OCI-LY1 (cell line): ENCODE data around the gene DCUN1D4.

Experiments
- H2AFZ ChIP-seq: fragments of 200-600 bp; sonication (generic), shearing (Covaris generic); 2 replicates; pipeline ENCODE4 v1.6.0; 2014; ENCODE audit warnings: antibody characterized with exemption, mild to moderate bottlenecking, low read length
- H3F3A ChIP-seq: fragments of 200-600 bp; sonication (generic), shearing (Covaris generic); 2 replicates; pipeline ENCODE4 v1.6.0; 2014; ENCODE audit warnings: mild to moderate bottlenecking, antibody characterized with exemption, low read length, moderate library complexity; ENCODE audit not compliant: insufficient read depth
- H3K27ac ChIP-seq: fragments of 200-600 bp; sonication (generic); 2 replicates; pipeline ENCODE4 v1.5.1; 2014; ENCODE audit warnings: low read length, mixed run types, mild to moderate bottlenecking, low read depth; ENCODE audit not compliant: poor library complexity, severe bottlenecking
- H3K27me3 ChIP-seq: fragments of 200-600 bp; sonication (generic); 2 replicates; pipeline ENCODE4 v1.6.0; 2014; ENCODE audit warnings: antibody characterized with exemption, mild to moderate bottlenecking, low read length, moderate library complexity; ENCODE audit not compliant: insufficient read depth
- H3K36me3 ChIP-seq: fragments of 200-600 bp; sonication (generic); 2 replicates; pipeline ENCODE4 v1.6.1; 2014; ENCODE audit warnings: mild to moderate bottlenecking, antibody characterized with exemption, low read length, moderate library complexity, mixed read lengths; ENCODE audit not compliant: insufficient read depth
- H3K4me1 ChIP-seq: fragments of 200-600 bp; sonication (generic); 2 replicates; pipeline ENCODE4 v1.5.1; 2014; ENCODE audit warnings: mild to moderate bottlenecking, low read length, moderate library complexity; ENCODE audit not compliant: insufficient read depth, severe bottlenecking
- H3K4me2 ChIP-seq: fragments of 200-600 bp; sonication (generic), shearing (Covaris generic); 2 replicates; pipeline ENCODE4 v1.6.1; 2014; ENCODE audit warnings: low read length
- H3K4me3 ChIP-seq: fragments of 200-600 bp; sonication (generic); 2 replicates; pipeline ENCODE4 v1.5.1; 2014; ENCODE audit warnings: low read length, low read depth, mild to moderate bottlenecking, mixed read lengths; ENCODE audit not compliant: poor library complexity, severe bottlenecking
- H3K79me2 ChIP-seq: fragments of 200-600 bp; shearing (Covaris generic); 2 replicates; pipeline ENCODE4 v1.6.1; 2016; ENCODE audit warnings: mixed run types, low read length, mixed read lengths; ENCODE audit not compliant: insufficient read depth
- H3K9ac ChIP-seq: fragments of 200-600 bp; sonication (generic), shearing (Covaris generic); 2 replicates; pipeline ENCODE4 v1.6.1; 2014; ENCODE audit warnings: mild to moderate bottlenecking, low read length, mixed read lengths
- H3K9me2 ChIP-seq: fragments of 200-600 bp; sonication (generic), shearing (Covaris generic); 2 replicates; pipeline ENCODE4 v1.6.1; 2014; ENCODE audit warnings: low read depth, mild to moderate bottlenecking, low read length, mixed read lengths
- H3K9me3 ChIP-seq: fragments of 200-600 bp; shearing (Covaris generic); 2 replicates; pipeline ENCODE4 v1.6.1; 2014; ENCODE audit warnings: low read length, mixed read lengths
- H4K20me1 ChIP-seq: fragments of 200-600 bp; sonication (generic), shearing (Covaris generic); 2 replicates; pipeline ENCODE4 v1.6.0; 2016; ENCODE audit warnings: mild to moderate bottlenecking, low read length; ENCODE audit not compliant: insufficient read depth
- EZH2 ChIP-seq: fragments of 200-600 bp; sonication (generic), shearing (Covaris generic); IDR thresholded peaks from 2 replicates; pipeline ENCODE4 v1.8.0; 2017; ENCODE audit warnings: borderline replicate concordance, mixed run types, mild to moderate bottlenecking, antibody characterized with exemption, low read length, moderate library complexity, mixed read lengths
- TF ChIP-seq, protein P1 (sequence below): fragments of 200-600 bp; sonication (generic), shearing (Covaris generic); IDR thresholded peaks from 2 replicates; pipeline ENCODE4 v1.5.1; 2017; ENCODE audit warnings: mild to moderate bottlenecking, antibody characterized with exemption, low read length, moderate library complexity, mixed read lengths

The DCUN1D4 gene

DNA sequence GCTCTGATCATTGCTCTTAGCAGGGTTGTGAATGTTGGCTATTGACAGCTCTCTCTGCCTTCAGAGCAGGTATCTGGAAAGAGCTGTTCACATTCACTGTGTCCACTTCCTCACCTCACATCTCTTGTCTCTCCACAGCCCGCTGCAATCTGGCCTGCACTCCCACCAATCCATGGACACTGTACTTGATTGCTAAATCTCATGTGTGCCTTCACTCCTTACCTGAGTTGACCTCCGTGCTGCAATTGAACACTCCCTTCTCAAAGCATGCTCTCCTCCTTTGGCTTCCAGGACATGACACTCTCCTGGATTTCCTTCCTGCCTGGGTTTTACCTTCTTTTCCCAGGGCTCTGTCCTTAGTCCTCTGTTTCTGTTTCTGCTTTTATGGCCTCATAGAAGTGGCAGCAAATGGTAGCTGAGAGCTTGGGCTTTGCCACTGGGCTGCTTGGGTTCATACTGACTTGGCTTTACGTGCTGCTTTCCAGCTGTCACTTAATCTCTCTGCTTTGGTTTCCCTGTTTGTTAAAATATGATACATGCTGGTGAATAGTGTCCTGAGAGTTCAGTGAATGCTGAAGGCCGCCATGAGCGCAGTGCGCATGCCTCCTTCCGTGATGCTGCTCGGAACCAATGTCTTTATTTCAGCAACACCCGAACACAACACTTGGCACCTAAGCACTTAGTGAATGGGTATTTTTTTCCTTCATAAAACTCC is 29.5 kb downstream of the DCUN1D4 start:
- Histone ChIP-seq H3K36me3 (peaks cover 71% of the 10 kb centered on the region), H3K79me2 (no peaks in the 10 kb centered on the region), H3K9me3 (no peaks in the 10 kb centered on the region), H3K4me2 (no peak overlapping the region), H3K27ac (no peak overlapping the region), H2AFZ (no peak overlapping the region), H3K4me3 (no peak overlapping the region), H3K9me2 (no peaks in the 10 kb centered on the region), H3K4me1 (no peaks in the 10 kb centered on the region), H3F3A (no peaks in the 10 kb centered on the region), H4K20me1 (no peaks in the 10 kb centered on the region), H3K9ac (no peak overlapping the region), H3K27me3 (no peaks in the 10 kb centered on the region)
- TF ChIP-seq EZH2: no peak
- TF ChIP-seq, protein P1, sequence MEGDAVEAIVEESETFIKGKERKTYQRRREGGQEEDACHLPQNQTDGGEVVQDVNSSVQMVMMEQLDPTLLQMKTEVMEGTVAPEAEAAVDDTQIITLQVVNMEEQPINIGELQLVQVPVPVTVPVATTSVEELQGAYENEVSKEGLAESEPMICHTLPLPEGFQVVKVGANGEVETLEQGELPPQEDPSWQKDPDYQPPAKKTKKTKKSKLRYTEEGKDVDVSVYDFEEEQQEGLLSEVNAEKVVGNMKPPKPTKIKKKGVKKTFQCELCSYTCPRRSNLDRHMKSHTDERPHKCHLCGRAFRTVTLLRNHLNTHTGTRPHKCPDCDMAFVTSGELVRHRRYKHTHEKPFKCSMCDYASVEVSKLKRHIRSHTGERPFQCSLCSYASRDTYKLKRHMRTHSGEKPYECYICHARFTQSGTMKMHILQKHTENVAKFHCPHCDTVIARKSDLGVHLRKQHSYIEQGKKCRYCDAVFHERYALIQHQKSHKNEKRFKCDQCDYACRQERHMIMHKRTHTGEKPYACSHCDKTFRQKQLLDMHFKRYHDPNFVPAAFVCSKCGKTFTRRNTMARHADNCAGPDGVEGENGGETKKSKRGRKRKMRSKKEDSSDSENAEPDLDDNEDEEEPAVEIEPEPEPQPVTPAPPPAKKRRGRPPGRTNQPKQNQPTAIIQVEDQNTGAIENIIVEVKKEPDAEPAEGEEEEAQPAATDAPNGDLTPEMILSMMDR: no peak

DNA sequence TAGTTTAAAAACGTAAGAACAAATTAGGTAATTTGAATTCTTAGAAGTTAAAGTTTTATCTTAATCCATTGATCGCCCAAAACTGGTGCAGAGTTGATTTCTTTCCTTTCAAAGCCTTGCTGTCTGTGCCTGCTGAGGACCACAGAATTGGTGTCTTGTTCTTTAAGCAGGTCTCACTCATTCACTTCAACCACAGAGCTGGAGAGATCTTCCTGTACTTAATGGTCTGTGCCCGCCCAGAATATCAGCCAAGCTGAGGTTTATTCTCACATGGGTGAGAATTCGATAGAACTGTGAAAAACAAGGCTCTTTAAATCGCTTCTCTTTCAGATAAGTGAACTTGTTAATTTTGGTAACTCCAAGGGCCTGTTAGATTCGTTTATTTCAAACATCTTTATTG is 31.6 kb downstream of the DCUN1D4 start:
- no peaks in the 10 kb centered on the region for H3F3A ChIP-seq
- H3K9me3 ChIP-seq: no peaks in the 10 kb centered on the region
- no peaks in the 10 kb centered on the region for H4K20me1 ChIP-seq
- H3K9me2 ChIP-seq: no peaks in the 10 kb centered on the region
- H3K9ac ChIP-seq: no peak overlapping the region
- H3K27ac ChIP-seq: no peak overlapping the region
- H3K4me2 ChIP-seq: no peak overlapping the region
- H3K36me3 ChIP-seq: peaks cover 71% of the 10 kb centered on the region
- H3K27me3 ChIP-seq: no peaks in the 10 kb centered on the region
- no peak overlapping the region for H2AFZ ChIP-seq
- H3K4me3 ChIP-seq: no peak overlapping the region
- no peaks in the 10 kb centered on the region for H3K79me2 ChIP-seq
- TF ChIP-seq EZH2: no peak
- TF ChIP-seq, protein P1: no peak
- H3K4me1 ChIP-seq: no peaks in the 10 kb centered on the region

DNA sequence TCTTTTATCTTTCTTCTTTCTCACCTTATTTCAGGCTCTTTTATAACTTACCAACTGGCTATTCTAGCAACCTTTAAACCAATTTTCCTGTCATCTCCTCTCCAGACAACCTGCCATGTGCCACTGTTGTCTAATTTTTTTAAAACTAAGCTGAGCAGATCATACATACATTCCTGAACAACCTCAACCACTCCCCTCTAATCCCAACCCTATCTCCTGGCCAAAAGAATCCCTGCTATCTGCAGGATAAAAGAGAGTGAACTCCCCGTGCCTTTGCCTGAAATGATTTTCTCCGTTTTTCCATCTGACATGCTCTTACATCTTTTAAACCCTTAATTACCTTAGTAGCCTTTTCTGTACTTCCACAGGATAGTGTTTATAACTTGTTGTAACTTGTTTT is 35.5 kb downstream of the DCUN1D4 start:
- Histone ChIP-seq H3K4me3 (no peak overlapping the region), H2AFZ (no peak overlapping the region), H3K9ac (no peak overlapping the region), H3K9me3 (no peaks in the 10 kb centered on the region), H3F3A (no peaks in the 10 kb centered on the region; the same call in 1 of the 2 replicates), H4K20me1 (no peaks in the 10 kb centered on the region), H3K36me3 (peaks cover 48% of the 10 kb centered on the region), H3K27me3 (no peaks in the 10 kb centered on the region), H3K4me1 (no peaks in the 10 kb centered on the region), H3K27ac (no peak overlapping the region), H3K4me2 (no peak overlapping the region), H3K79me2 (no peaks in the 10 kb centered on the region), H3K9me2 (no peaks in the 10 kb centered on the region)
- TF ChIP-seq, protein P1: no peak
- TF ChIP-seq EZH2: no peak
